GM21576 (cell line): ENCODE data around the gene SLC6A13.
"Not testable (repeated sequence)": the region's sequence is repeated elsewhere in the genome, so short reads cannot be mapped to it uniquely, and the experiment has no call there.

ENCODE experiments used
- ATAC-seq: cut with Tn5 transposase; IDR thresholded peaks from one replicate; pipeline ENCODE4 v1.9.1; 2021; ENCODE audit warnings: mild to moderate bottlenecking, moderate library complexity; ENCODE audit not compliant: unreplicated experiment

The SLC6A13 gene

DNA sequence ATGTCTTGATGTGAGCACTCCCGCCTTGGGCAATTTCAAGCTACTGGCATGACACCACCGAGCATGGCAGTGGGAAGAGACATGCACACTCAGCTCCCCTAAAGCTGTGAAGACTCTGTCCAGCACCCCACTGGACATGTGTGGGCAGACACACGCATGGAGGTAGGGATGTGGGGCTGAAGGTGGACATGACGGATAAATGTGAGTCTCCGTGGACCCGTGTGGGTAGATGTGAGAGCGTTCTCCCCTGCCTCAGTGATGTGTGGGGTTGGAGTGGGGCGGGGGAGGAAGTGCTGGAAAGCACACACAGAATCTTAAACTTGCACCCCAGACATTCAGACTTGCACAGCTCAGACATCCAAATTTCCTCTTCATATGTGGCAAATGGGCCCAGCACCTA, 61.3 kb downstream of the SLC6A13 start:
- ATAC-seq = no peak

DNA sequence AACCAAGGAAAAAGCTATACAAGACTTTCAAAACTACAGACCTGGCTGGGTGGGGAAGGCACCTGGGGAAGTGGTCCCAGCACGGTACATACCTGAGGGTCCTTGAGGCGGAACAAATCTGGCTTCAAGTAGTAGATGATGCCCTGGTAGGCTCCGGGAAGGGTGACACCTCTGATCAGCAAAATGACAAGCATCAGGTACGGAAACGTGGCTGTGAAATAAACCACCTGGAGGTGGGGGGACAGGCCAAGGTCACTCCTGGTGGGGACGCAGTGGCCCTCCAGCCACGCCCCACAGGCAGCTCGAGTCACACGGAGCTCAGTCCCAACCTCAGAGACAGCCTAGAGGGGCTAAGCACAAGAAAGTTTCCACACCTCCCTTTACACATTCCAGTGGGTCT, 63.9 kb downstream of the SLC6A13 start:
- no peak for ATAC-seq

DNA sequence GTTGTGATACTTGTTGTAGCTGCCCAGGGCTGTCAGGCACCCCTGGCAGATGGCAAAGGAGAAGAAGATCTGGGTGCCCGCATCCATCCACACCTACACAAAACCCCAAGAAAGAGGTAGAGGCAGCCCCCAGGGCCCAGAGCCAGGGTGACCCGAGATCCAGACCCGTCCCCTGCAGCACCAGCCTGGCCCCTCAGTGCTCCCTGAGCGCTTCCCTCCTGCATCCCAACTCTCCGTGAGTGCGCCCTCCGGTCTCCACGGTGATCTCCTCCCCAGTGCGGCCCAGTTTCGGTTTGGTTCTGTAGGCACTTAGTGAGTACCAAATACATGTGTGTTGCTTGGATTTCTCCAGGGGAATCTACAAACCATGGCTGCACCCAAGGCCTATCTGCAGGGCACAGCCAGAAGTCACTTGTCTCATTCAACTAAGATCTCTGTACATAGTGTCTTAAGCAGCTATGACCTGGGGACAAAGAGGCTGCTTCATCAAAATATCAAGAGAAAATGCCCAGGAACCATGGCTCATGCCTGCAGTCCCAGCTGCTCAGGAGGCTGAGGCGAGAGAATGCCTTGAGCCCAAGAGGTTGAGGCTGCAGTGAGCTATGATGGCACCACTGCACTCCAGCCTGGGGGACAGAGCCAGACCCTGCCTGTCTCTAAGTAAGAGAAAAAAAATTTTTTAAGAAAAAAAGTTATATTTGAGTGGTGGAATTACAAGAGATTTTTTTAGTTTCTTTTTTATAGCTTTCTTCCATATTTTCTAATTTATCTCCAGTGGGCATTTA, 64.5 kb downstream of the SLC6A13 start:
- no peak for ATAC-seq

DNA sequence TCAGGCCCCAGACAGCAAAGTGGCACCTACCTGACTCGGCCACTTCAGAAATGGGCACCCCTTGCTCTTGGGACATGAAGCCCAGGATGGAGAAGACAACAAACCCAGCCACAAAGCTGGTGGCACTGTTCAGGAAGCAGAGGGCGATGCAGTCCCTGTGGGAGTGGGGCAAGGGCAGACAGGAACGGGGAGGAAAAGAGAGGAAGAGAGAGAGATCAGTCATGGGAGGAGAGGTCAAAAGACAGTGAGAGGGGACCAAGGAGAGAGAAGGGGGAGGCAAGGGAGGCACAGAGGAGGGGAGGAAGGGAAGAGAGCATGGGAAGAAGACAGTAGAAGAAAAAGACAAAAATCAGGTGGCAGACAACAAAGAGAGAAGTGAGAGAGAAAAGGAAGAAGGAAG, 65.3 kb downstream of the SLC6A13 start:
- no peak for ATAC-seq

DNA sequence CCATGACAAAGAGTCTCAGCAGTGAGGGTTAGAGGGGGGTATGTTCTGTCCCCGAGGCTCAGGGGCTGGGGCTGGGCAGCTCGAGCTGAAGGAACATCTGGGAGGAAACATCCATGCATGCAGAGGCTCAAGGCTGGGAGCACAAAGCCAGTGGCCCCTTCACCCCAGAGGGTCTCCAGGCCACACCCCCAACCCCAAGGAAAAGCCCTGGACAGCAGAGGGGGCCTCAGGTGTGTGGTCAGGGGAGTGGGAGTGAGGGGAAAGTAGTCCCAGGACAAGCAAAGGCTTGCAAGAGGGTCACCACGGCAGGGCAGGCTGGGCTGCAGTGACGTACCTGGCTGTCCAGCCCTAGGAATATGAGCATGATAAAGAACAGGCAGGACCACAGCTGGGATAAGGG, 66.2 kb downstream of the SLC6A13 start:
- no peak for ATAC-seq

DNA sequence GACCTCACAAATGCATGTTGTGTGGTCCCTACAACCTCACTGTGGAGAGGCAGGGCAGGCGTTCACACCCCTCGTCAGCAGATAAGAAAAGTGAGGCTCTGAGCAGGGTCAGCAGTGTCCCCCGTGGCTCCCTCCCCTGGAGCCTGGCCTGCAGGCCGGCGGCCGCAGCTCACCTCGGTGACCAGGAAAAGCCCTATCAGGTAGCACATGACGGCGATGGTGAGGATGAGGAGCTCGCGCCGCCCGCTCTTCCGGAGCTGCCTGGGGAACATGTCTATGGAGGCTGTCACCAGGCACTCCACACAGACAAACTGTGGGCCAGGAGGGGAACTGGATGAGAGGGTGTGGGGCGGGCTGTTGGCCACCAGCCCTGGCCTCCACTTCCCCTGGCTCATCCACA, 66.7 kb downstream of the SLC6A13 start:
- ATAC-seq = no peak

DNA sequence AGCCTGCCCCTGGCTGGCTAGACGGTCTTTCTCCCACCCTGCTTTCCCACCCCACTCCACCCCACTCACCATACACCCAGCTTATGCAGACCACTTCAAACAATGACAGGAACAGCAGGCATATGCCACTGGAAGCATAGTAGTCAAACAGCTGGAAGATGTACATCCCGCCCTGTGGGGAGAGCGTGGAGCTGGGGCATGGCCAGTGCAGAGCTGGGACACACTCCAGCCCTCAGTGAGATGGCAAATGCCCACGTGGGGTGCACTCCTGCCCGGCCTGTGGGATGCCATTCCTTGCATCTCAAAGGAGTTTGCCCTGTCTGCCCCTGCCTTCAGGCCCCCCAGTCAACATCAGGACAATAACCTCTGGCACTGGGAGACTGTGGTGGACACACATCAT, 67.5 kb downstream of the SLC6A13 start:
- no peak for ATAC-seq

DNA sequence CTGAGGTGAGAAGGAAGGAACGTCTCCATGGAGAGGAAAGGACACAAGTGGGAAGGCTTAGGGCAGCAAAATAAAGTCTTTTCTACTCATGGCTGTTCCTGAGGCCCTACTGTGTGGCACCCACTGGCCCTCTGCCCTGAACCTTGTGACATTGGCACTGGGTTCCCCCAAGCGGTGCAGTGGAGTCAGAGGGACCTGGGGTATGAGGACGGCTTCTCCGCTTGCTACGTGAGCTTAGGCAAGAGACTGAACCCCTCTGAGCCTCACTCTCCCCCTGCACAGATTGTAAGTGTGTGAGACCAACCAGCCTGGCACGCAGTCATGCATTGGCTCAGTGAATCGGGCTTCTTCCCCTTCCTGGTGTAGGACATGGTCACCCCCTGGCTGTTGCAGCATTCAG, 68.4 kb downstream of the SLC6A13 start:
- no peak for ATAC-seq

DNA sequence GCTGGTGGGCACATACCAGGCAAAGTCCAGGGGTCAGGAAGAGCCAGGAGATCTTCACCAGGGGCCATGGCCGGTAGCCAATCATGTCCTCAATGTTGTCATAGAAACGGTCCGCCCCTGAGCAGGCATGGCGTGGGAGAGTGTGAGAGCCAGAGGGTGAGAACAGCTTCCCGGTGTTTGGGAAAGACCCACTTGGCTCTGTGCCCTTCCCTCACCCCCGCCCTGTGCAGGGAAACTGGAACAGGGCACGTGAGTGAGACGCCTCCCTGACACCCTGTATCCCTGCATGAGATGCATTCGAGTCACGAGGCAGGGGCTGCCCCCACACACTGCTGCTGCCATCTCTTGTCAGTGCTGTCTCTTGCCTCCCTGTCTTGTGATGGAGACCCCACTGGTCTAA, 69.4 kb downstream of the SLC6A13 start:
- no peak for ATAC-seq

DNA sequence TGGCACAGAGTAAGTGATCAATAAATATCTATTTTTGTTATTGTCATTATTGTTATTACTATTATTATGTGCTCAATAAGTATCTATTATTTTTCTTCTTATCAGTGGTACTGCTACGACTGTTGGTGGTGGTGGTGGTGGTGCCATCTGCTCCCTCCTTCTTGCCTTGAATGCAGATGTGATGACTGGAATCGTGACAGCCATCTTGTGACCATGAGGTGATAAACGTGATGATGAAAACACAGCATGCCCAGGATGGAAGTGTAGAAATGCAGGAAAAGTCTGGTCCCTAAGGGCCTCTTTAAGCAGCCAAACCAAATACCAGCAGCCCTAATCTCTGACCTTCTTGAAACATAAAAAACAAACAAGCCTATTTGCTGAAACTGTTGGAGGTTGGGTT, 71.1 kb downstream of the SLC6A13 start:
- ATAC-seq = no peak

DNA sequence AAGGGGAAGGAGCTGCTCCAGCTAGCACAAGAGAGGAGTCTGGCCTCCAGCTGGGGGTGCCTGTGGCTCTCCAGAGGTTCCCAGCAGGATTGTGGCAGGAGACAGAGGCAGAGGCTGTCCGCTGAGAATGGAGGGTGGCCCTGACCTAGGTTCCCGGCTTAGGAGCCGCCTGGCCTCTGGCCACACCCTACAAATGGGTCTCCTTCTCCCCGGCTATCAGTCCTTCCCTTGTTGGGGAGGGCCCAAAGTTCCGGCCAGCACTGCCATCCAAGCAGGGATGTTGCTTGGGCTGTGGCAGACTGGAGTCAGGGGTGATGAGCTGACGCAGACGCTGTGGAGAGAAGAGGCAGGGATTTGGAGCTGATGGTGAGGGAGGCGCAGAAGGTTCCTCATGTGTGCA, 71.8 kb downstream of the SLC6A13 start:
- no peak for ATAC-seq

DNA sequence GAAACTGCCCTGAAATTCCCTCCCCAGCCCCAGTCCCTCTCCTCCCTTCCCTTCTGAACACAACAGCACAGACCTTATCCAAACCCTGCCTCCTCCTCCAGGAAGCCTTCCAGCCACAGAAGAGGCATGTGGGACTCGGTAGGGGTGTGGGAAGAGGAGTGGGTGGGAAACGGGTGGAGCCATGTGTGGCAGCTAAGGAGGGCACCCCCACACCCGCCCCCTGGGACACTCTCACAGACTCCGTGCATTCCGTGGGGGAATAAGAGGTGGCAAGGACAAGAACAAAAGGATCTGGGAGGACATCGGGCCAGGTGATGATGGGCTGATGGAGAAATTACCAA, 73.0 kb downstream of the SLC6A13 start:
- ATAC-seq = no peak

DNA sequence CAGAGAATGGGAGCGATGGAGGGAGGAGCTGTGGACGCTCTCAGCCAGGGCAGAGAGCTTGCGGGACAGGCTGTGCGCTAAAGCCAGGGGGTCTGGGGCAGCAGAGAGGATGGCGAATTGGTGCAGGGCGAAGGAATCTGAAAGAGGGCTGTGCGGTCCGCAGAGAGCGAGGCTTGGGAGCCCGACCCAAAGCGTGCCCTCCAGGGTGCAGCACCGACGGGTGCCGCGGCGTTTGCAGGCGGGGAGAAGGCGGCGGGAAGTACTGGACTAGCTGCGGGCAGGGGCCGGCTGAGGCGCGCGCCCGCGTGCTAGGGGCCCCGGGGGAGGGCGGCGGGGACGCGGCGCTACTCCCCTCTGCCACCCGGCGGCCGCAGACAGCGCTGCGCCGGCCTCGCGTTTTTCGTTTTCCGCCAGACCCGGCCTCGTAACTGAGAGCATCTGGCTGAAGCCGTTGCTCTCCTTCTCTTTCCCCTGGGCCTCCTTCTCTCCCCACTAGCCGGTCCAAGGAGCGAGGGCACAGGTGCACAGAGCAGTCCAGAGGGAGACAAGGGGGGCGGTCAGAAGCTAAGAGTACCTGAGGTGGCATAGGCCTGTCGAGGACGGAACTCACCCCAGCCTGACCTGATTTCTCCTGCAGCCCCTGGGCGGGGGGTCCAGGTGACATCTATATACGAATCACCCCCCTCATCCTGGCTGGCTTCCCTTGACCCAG, 73.6 kb downstream of the SLC6A13 start:
- ATAC-seq = no peak

DNA sequence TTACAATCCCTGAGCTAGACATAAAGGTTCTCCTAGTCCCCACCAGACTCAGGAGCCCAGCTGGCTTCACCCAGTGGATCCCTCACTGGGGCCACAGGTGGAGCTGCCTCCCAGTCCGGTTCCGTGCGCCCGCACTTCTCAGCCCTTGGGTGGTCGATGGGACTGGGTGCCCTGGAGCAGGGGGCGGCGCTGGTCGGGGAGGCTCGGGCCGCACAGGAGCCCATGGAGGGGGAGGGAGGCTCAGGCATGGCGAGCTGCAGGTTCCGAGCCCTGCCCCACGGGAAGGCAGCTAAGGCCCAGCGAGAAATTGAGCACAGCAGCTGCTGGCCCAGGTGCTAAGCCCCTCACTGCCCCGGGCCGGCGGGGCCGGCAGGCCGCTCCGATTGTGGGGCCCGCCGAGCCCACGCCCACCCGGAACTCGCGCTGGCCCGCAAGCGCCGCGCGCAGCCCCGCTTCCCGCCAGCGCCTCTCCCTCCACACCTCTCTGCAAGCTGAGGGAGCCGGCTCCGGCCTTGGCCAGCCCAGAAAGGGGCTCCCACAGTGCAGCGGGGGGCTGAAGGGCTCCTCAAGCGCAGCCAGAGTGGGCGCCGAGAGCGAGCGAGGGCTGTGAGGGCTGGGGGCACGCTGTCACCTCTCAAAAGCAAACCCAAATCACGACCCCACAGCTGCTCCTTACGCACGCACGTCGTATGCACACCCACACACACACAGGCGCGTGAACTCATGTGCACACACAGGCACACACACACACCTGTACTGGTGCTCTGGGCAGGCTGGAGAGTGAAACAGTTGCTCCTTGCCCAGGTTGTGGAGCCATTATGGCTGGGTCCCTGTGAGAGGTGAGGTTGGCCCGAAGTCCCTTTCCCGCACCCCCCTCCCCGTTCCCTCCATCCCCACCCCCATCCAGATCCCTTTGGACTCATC, 74.4 kb downstream of the SLC6A13 start:
- ATAC-seq = not testable (repeated sequence)

DNA sequence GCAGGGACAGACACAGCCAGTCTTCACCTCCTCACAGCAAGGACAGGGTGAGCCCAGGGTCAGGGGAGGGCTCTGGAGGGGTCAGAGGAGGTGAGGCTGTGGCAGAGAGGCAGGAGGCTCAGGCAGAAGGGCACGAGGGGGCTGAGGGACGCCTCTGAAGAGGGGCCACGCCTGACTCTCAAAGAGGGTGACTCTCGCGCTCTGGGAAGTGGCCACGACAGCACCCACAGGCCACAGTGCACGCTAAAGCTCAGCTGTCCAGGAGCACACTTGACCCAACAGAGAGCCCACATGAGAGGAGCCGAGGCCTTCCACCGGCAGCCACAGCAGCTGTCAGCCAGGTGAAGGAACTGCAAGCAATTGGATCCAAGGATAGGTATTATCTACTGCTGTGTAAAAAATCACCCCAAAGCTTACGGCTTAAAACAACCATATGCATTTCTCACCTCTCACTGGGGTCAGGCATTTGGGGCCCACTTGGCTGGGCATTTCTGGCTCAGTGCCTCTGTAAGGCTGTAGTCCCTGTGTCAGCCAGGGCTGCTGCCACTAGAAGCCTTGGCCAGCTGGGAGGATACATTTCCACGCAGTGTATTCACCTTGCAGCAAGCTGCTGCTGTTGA, 76.5 kb downstream of the SLC6A13 start:
- no peak for ATAC-seq

DNA sequence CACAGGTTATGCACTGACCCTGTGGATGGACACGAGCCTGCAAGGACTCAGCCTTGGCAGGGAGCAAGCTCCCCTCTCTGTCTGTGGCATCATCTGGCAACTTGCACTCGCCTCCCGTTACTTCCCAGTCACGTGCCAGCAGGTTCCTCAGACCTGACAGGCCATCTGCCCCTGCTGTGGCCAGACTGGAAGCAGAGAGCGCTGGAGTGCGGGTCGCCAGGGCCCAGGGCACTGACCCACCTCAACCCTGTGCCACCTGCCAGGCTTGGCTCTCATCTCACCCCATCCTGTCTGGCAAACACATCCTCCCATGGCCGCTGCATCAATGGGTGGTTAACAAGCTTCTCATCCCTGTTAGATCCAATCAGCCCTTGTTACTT, 77.1 kb downstream of the SLC6A13 start:
- ATAC-seq = no peak

DNA sequence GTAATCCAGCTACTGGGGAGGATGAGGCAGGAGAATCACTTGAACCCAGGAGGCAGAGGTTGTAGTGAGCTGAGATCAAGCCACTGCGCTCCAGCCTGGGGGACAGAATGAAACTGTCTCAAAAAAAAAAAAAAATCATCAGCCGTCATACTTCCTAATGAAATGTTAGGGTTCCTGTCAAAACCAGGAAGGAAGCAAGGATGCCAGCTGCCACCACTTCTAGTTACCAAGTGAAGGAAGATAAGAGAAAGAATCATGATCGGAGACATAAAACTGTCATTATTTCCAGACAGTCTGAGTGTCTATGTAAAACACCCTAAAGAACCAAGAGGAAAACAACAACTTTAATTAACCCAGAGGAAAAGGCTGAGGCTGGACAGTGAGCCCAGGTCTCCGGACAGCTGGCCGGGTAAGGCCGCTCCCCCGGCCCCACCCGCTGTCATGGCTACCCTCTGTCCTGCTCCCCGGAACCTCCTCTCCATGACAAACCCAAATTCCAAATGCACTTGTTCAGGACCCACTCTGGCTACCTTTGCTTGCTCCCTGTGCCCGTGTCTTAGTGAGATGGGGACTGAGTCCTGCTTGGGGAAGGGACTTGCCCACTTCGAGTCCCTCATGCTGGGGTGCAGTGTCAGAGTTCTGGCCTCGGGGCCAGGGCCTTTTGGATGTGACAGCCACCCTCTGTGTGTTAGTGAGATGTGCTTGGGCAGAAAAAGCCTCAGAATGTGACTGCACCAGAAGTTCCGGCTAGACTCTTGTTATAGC, 77.6 kb downstream of the SLC6A13 start:
- ATAC-seq = no peak

DNA sequence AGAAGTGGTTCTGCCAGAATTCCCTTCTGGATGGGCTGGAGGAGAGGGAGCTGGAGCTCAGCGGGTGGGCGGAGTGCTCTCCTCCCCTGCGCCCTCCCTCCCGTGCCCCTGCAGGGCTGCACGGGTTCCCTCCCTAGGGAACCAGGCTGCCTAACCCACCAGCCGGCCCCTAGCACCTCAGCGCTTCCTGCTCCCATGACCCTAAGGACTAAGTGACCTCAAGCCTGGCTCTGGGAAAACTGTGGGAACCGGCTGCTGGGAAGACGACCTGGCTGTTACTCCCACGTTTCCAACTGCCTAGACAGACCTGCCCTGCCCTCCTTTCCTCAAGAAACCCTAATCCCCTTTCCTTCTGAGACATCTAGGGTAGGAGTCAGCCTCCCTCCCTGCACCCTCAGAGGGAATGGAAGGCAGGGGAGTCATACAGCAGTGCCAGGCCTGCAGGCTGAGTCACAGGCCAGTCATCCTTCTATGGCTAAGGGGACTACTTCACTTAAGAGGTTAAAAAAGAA, 80.2 kb downstream of the SLC6A13 start:
- no peak for ATAC-seq

DNA sequence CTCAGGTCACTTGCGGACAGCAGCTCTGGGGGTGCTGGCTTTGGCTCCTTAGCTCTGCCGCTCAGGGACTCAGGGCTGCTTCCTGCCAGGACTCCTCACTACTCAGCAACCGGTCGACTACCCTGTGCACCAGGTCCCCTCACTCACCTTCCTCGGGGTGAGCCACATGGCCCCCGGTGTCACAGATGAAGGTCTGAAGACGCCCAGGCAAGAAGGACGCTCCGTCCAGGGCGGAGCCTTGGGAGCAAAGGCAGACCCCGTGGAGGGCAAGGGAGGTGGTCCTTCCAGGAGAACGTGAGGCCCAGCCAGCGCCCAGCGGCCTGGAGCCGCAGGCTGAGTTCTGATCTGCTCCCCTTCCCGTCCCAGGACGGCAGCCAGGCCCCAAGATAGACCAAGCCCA, 80.7 kb downstream of the SLC6A13 start:
- no peak for ATAC-seq

DNA sequence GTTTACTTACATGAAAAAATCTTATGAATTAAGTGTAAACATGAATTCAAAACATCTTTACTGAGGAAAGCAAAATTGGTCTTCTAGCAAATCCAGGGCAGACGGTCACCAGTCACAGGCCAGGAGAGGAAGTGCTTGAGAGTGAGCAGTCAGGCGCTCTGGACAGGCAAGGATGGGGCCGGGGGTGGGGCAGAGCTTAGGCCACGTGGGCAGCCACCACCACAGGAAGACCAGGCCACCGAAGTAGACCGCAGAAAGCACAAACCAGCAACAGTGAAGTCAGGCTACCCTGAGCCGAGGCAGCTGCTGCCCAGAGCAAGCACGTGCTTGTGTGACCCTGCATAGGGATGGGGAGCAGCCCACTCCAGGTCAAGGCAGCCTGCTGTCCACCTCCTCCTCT, 82.2 kb downstream of the SLC6A13 start:
- ATAC-seq = no peak
